ENCODE measurements around the gene GNPTAB. TPM values are rescaled to one million over a fixed set of nuclear protein-coding genes. Genes with fewer than 3 reads are reported as not detected.

Gene GNPTAB
- 13.8 and 20.9 TPM in 2 replicates for polyA plus RNA-seq

DNA sequence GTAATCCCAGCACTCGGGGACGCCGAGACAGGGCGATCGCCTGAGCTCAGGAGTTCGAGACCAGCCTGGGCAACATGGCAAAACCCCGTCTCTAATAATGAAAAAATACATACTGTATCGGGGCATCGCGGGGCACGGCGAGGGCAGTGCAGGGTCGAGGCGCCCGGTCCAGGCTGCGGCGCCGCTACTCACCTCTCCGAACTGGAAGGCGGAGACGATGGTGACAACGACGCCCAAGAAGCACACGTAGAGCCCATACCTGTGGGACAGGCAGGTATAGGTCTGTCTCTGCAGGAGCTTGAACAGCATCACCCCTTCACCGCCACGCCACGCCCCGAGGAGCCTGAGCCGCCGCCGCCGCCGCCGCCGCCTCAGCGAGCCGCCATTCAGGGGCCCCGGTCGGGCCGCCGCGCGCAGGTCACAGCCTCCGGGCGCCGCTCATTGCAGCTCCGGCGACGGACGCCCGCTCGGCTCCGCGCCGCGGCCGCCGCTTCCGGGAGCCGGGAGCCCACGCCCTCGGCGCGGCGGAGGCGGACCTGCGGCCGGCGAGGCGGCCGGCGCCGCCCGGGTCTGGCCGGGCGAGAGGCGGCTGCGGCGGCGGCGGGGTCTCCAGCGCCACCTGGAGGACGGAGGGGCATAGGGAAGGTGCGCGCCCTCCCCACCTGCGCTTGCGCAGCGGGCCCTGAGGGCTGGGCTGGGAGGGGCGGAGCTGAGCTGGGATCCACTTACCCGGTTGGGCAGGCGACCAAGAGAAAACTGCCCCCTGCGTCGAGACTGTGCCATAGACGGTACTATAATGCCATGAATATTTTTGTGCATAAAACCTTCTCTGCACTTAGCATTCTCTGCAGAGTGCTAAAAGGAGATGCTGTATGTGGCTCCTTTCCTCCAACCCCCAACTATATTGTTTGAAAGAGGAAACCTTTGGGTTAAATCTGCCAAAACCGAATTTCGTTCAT, at the start of gene GNPTAB:
Gene GNPTAB (minus strand): TSS at position 593 of the 959 bp plus-strand sequence. CDS start 284 bp downstream, at position 309.

DNA sequence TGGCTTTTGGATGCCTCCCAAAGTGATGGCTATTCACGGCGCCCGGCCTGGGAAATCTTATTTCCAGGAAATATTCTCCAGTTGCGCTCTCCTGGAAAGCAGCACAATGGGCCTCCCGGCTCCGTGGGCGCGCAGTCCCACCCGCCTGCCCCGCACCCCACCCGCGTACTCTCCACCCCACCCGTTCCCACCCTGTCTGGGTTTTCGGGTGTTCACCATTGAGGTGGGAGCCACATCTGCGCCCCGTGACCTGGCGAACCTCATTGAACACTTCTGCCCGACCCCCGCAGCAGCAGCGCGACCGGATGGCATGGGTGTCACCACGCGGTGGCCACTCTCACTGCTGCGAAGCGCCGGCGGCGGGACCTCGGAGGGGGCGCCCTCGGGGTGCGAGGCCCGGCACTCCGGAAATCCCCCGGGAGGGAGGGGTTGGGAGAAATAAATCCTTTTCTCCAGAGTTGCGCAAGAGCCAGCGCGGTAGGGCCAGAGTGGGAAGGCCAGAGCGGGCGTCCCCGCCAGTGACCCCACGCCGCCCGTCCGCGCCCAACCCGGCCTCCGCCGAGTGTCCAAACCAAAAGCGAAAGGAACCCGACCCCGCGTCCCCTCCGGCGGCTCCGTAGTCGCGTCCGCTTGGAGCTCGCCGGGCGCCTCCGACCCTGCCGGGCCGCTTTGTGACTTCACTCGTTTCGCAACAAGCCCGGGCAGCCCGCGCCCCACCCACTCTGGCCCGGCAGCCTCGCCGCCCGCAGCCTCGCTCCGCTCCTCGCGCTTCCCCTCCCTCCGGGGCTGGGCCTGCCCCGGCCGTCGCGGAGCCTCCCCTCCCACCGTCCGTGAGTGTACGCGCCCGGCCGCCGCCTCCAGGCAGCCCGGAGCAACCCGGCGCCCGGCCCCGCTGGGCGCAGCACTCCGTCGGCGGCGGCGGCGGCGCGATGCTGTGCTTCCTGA, 46.4 kb upstream of the GNPTAB start, which contains the start of gene DRAM1:
Gene DRAM1 (plus strand): TSS at position 720 of the 945 bp plus-strand sequence. CDS start 210 bp downstream, at position 930.

DNA sequence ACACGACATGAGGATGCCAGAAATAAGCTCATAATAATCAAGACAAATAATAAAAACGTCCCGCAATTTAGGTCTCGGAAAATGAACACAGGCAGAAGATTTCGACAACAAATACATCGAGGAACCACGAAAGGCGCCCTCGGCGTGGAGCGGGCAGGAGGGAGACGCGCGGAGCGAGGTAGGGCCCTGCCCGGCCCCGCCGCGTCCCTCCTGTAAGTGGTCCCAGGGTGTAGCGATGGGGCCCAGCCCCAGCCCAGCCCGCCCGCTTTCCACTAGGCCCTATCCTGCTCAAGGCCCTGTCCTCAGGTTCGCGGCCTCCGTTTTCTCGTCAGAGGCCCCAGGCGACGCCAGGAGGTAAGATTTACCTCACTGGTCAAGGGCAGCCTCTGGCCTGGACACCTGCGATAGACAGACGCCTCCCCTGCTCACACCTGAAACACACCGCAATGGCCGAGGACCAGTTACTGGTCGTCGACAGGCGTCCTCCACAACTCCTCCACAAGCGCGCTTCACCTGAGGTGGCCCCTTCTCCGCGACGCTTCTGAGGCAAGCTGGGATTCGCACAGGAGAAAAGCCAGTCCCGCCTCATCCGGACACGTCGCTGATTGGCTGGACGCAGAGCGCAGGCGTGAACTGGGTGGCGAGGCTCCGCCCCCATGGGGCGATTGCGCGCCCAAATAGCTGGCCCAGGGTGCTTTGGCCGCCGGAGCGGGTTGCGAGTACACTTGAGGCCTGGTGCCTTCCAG, 91.7 kb downstream of the GNPTAB start, which contains the start of gene SYCP3:
Gene SYCP3 (minus strand): TSS at position 543 of the 746 bp plus-strand sequence. CDS start 1,527 bp downstream, outside the sequence.

DNA sequence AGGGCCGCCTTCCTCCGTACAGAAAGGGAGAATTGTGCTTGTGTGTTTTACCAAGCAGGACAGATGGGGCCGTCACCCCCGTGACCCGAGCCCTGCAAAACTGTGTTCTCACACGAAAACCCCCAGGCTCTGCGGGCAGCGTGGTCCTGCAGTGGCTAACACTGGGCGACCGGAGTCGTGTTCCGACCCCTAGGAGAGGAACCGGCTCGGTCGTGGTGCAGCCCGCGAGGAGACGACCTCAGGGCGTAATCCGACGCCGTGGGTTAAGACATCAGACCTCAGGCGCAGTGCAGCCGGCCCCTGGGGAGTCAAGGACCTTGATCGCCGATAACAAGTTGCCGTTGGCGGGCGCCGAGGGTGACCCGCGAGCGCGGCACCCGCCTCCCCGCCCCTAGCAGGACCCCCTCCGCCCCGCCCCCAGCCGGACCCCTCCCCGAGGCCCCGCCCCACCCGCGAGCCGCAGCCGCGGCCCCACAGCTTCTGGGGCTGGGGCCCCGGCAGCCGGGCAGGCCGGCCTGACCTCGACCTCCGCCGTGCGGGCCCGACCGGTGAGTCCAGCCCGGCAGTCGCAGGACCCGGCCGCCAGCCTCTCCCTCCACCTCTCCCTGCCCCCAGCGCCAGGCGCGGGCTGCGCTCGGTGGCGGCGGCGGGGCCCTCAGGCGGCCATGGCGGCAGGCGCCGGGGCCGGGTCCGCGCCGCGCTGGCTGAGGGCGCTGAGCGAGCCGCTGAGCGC, 133.4 kb downstream of the GNPTAB start, which contains the start of gene CHPT1:
Gene CHPT1 (plus strand): TSS at position 444 of the 733 bp plus-strand sequence. CDS start 222 bp downstream, at position 666.

Other genes with a start within 250 kb of the GNPTAB start
- 0.36 and 0.60 TPM in 2 replicates for gene MYBPC1, start 236.0 kb downstream of the GNPTAB start, polyA plus RNA-seq
- gene CHPT1, start 133.3 kb downstream of the GNPTAB start, polyA plus RNA-seq, result 57.5 and 70.1 TPM in 2 replicates
- 4.2 and 6.0 TPM in 2 replicates for gene SYCP3, start 91.5 kb downstream of the GNPTAB start, polyA plus RNA-seq
- 6.5 and 6.6 TPM in 2 replicates for gene DRAM1, start 46.6 kb upstream of the GNPTAB start, polyA plus RNA-seq
- 384 and 405 TPM in 2 replicates for gene WASHC3, start 231.0 kb upstream of the GNPTAB start, polyA plus RNA-seq